Measurements from ENCODE around the gene GDA. TPM values are rescaled to one million over a fixed set of nuclear protein-coding genes. Genes with fewer than 3 reads are reported as not detected.

Gene GDA
- total and polyA plus RNA-seq, 9 of the 15 experiments (the other 6 are each of a cell fraction or from before 2014, with no cell fraction given): 4.5 to 18.0 (median 12.7) TPM

- no peak for TF ChIP-seq NR2C1 (IDR thresholded peaks at IDR 0.05)
- TF ChIP-seq NR2C1 (tag; IDR thresholded peaks at IDR 0.05): no peak
- TF ChIP-seq NONO (IDR thresholded peaks at IDR 0.05; ENCODE audit: low read depth in 2 of 2, low read length in 1 of 2): no peak
- TF ChIP-seq ZNF449 (CRISPR knock-in tag; IDR thresholded peaks at IDR 0.05): no peak
- no peak for TF ChIP-seq POLR3A (IDR thresholded peaks at IDR 0.05; ENCODE audit: borderline replicate concordance, extremely low read depth, insufficient read depth, insufficient read length)
- no peak for TF ChIP-seq PRDM10 (IDR thresholded peaks at IDR 0.05; ENCODE audit: partially characterized antibody)
Observed at GRCh38 chr9:72207278-72207677, 58.0 kb downstream of the GDA start (continued).
